NB4 (cell line): ENCODE results near the gene IL23R.

Experiments used
- DNase-seq: peaks from one replicate; pipeline ENCODE4 v3.0.0; 2010; ENCODE audit warnings: low read depth
- H3K4me3 ChIP-seq: one replicate; pipeline ENCODE4 v1.5.1; 2011; ENCODE audit warnings: mild to moderate bottlenecking, low read depth, low read length, moderate library complexity
- CTCF ChIP-seq: IDR thresholded peaks from one replicate; pipeline ENCODE4 v1.5.1; 2012; ENCODE audit warnings: low read depth, low read length
- MAX ChIP-seq: IDR thresholded peaks from 2 replicates; pipeline ENCODE4 v1.6.1; 2011; ENCODE audit warnings: low read depth, low read length
- MYC ChIP-seq: IDR thresholded peaks from 2 replicates; pipeline ENCODE4 v1.6.1; 2011; ENCODE audit warnings: low read depth, low read length
- POLR2A ChIP-seq: IDR thresholded peaks from 2 replicates; pipeline ENCODE4 v1.6.1; 2011; ENCODE audit warnings: mild to moderate bottlenecking; ENCODE audit not compliant: insufficient read length; ENCODE audit errors: extremely low read depth

IL23R gene

GRCh38 chr1:67166196-67166595, at the start of gene IL23R:
TSS of gene IL23R (plus strand) at chr1:67166454. CDS start at chr1:67168121, 1,667 bp downstream.
- no peak for DNase-seq
- TF ChIP-seq CTCF (no peak), MAX (no peak), MYC (no peak), POLR2A (no peak)
- H3K4me3 ChIP-seq = no peak within 1 kb of the TSS

GRCh38 chr1:67118191-67118590, 48.1 kb upstream of the IL23R start:
- TF ChIP-seq MAX = no peak
- no peak for TF ChIP-seq CTCF
- DNase-seq = no peak
- H3K4me3 ChIP-seq = no peak overlapping the region

- no peak for TF ChIP-seq MAX
- TF ChIP-seq MYC = no peak
- no peak for TF ChIP-seq CTCF
- TF ChIP-seq POLR2A = no peak
- DNase-seq = no peak
- H3K4me3 ChIP-seq = no peak overlapping the region
These were observed 47.6 kb upstream of the IL23R start for GRCh38 chr1:67118646-67119045.

- no peak for DNase-seq
- TF ChIP-seq MYC = no peak
- no peak for TF ChIP-seq CTCF
- no peak for TF ChIP-seq POLR2A
- H3K4me3 ChIP-seq = no peak overlapping the region
These were observed 45.2 kb upstream of the IL23R start for GRCh38 chr1:67120855-67121619.

GRCh38 chr1:67124455-67124854, 41.8 kb upstream of the IL23R start:
- no peak overlapping the region for H3K4me3 ChIP-seq
- TF ChIP-seq MYC (no peak), MAX (no peak), POLR2A (no peak), CTCF (no peak)
- DNase-seq = no peak
